Panc1 (cell line): ENCODE data around the gene TSSC4. TPM values are rescaled to one million over a fixed set of nuclear protein-coding genes. Genes with fewer than 3 reads are reported as not detected.
A peak's percentile ranks its signal among the peaks of the same experiment; 100 is the strongest.

ENCODE experiments used
- ATAC-seq: fragments of 200-7000 bp; cut with Tn5 transposase; 2 replicates; pipeline ENCODE4 v1.9.1; 2020; ENCODE audit warnings: mild to moderate bottlenecking, moderate library complexity
- BruUV-seq: library from RNA; stranded (reverse); fragments of 400-500 nt; replicated peaks from 2 replicates; lab custom pipeline; 2021; lab: Mats Ljungman, UMichigan
- CTCF ChIA-PET: fragments of 300-600 bp; sonication (Branson Sonifier 250); formaldehyde crosslinking; loops from one replicate; lab custom pipeline; 2022; ENCODE audit warnings: antibody characterized with exemption; lab: Charles Lee
- POLR2A ChIA-PET: fragments of 300-600 bp; sonication (Branson Sonifier 250); formaldehyde crosslinking; loops from one replicate; lab custom pipeline; 2022; ENCODE audit warnings: antibody characterized with exemption; lab: Charles Lee
- DNase-seq: peaks from one replicate; pipeline ENCODE4 v3.0.0-alpha.2; 2010; ENCODE audit warnings: low read depth, low spot score
- H3K27ac ChIP-seq: 2 replicates; pipeline ENCODE4 v1.5.1; 2011; ENCODE audit warnings: mild to moderate bottlenecking, low read length, inconsistent platforms
- H3K27me3 ChIP-seq: fragments of 200-500 bp; sonication (Bioruptor generic); 2 replicates; pipeline ENCODE4 v1.6.0; 2014; ENCODE audit warnings: low read length, inconsistent platforms; ENCODE audit not compliant: control insufficient read depth, insufficient read depth
- H3K36me3 ChIP-seq: fragments of 200-500 bp; sonication (Bioruptor generic); 2 replicates; pipeline ENCODE4 v1.5.1; 2014; ENCODE audit warnings: inconsistent platforms, mild to moderate bottlenecking, low read length, moderate library complexity; ENCODE audit not compliant: control insufficient read depth, insufficient read depth
- H3K4me1 ChIP-seq: 2 replicates; pipeline ENCODE4 v1.5.1; 2011; ENCODE audit warnings: inconsistent platforms, mild to moderate bottlenecking, low read length, moderate library complexity; ENCODE audit not compliant: control insufficient read depth, insufficient read depth
- H3K4me3 ChIP-seq, 2 experiments: 2 replicates each; pipeline ENCODE4 v1.5.1; 2011 to 2012; ENCODE audit warnings: low read depth in 2 of 2, low read length in 2 of 2, mild to moderate bottlenecking in 2 of 2, inconsistent platforms in 1 of 2, moderate library complexity in 1 of 2
- H3K9me3 ChIP-seq: fragments of 200-500 bp; sonication (Bioruptor generic); 2 replicates; pipeline ENCODE4 v1.5.1; 2014; ENCODE audit warnings: low read depth, mild to moderate bottlenecking, inconsistent platforms, low read length, moderate library complexity; ENCODE audit not compliant: control insufficient read depth, insufficient read depth
- CTCF ChIP-seq: fragments of 450-650 bp; IDR thresholded peaks from 2 replicates; pipeline ENCODE4 v1.5.1; 2017; ENCODE audit warnings: mild to moderate bottlenecking
- POLR2AphosphoS5 ChIP-seq: IDR thresholded peaks from 2 replicates; pipeline ENCODE4 v1.6.1; 2012; ENCODE audit warnings: mild to moderate bottlenecking, low read depth, low read length, moderate library complexity
- SIN3A ChIP-seq: IDR thresholded peaks from 2 replicates; pipeline ENCODE4 v1.6.1; 2012; ENCODE audit warnings: low read depth, mild to moderate bottlenecking, low read length, moderate library complexity, borderline replicate concordance; ENCODE audit not compliant: insufficient read depth
- TCF7L2 ChIP-seq: IDR thresholded peaks from 2 replicates; pipeline ENCODE4 v1.6.1; 2011; ENCODE audit warnings: mild to moderate bottlenecking, low read depth, low read length, inconsistent platforms
- in situ Hi-C: cut with HindIII; loops from 2 replicates; pipeline ENCODE4 v1.10.0; 2016; ENCODE audit warnings: low sequenced_read_pairs, low pct_unique_long_range_greater_than_20kb
- intact Hi-C: fragments of 100-400 bp; cut with micrococcal nuclease; formaldehyde crosslinking; loops from one replicate; pipeline ENCODE4 v1.10.0; 2022; ENCODE audit not compliant: unreplicated experiment
- total RNA-seq: library from RNA; stranded (reverse); gene quantifications from one replicate; pipeline ENCODE4 v1.2.1, GENCODE V29; 2021; ENCODE audit not compliant: unreplicated experiment
- TF ChIP-seq, protein P1 (sequence below), 2 experiments: IDR thresholded peaks; 2 replicates each; pipeline ENCODE4 v1.6.1; 2011 to 2012; ENCODE audit warnings: low read depth in 2 of 2, control low read depth in 1 of 2, low read length in 1 of 2, mild to moderate bottlenecking in 1 of 2, moderate library complexity in 1 of 2; ENCODE audit not compliant: insufficient read depth in 1 of 2

The TSSC4 gene
- total RNA-seq, 1 experiment from 2014 or later, result 132 TPM

DNA sequence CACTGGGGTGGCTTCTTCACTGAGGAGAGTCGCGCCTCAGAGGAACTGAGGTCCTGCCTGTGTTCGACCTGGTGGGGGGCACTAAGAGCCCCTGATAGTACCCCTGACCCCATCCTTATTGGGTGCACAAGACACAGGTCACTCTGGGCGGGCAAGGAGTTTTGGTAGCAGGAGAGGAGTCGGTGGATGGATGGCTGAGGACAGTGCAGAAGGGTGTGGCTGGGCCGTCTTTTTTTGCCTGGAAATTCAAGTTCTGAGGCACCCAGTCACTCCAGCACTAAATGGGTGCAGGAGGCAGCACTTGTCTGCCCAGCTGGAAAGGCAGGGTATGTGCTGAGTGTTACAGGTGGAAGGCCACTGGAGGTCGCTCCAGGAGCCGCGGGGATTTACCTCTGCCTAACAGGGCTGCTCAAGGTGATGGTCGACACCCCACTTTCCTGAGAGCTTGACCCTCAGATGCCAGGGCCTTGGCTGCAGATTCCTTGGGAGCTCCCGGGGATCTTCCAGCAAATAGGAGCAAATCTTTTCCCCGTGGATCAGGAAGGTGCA, 960 bp downstream of the TSSC4 start:
- ATAC-seq (no peak), DNase-seq (no peak)
- peak overlapping the region; percentile 94 for H3K27ac ChIP-seq
- H3K4me1 ChIP-seq, result peaks cover 20% of the 10 kb centered on the region
- H3K4me3 ChIP-seq, result peak overlapping the region; percentile 93 to 100
- ChIA-PET POLR2A (interaction anchor here (0.6 kb wide), 1 partner anchor 215 kb away, joined by 3 read pairs; no protein-coding TSS in a partner anchor), CTCF (interaction anchor here (0.7 to 1.3 kb wide), 4 partner anchors 18 to 97 kb away, joined by 3 to 58 read pairs (median 4); no protein-coding TSS in a partner anchor)
- no peaks in the 10 kb centered on the region for H3K27me3 ChIP-seq
- peaks cover 6% of the 10 kb centered on the region; the same call in 1 of the 2 replicates for H3K36me3 ChIP-seq
- in situ Hi-C loops, result no loop called here
- no peaks in the 10 kb centered on the region for H3K9me3 ChIP-seq
- intact Hi-C loops, result no loop called here
- no TSS peak for BruUV-seq
- TF ChIP-seq, protein P1, sequence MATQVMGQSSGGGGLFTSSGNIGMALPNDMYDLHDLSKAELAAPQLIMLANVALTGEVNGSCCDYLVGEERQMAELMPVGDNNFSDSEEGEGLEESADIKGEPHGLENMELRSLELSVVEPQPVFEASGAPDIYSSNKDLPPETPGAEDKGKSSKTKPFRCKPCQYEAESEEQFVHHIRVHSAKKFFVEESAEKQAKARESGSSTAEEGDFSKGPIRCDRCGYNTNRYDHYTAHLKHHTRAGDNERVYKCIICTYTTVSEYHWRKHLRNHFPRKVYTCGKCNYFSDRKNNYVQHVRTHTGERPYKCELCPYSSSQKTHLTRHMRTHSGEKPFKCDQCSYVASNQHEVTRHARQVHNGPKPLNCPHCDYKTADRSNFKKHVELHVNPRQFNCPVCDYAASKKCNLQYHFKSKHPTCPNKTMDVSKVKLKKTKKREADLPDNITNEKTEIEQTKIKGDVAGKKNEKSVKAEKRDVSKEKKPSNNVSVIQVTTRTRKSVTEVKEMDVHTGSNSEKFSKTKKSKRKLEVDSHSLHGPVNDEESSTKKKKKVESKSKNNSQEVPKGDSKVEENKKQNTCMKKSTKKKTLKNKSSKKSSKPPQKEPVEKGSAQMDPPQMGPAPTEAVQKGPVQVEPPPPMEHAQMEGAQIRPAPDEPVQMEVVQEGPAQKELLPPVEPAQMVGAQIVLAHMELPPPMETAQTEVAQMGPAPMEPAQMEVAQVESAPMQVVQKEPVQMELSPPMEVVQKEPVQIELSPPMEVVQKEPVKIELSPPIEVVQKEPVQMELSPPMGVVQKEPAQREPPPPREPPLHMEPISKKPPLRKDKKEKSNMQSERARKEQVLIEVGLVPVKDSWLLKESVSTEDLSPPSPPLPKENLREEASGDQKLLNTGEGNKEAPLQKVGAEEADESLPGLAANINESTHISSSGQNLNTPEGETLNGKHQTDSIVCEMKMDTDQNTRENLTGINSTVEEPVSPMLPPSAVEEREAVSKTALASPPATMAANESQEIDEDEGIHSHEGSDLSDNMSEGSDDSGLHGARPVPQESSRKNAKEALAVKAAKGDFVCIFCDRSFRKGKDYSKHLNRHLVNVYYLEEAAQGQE (IDR thresholded peaks at IDR 0.05; ENCODE audit: insufficient read depth in 1 of 2, low read depth in 2 of 2, low read length in 1 of 2), result no peak
- TF ChIP-seq SIN3A, result no peak
- TF ChIP-seq POLR2AphosphoS5, result no peak
- TF ChIP-seq TCF7L2, result no peak
- TF ChIP-seq CTCF, result no peak; the same call in 1 of the 2 replicates

DNA sequence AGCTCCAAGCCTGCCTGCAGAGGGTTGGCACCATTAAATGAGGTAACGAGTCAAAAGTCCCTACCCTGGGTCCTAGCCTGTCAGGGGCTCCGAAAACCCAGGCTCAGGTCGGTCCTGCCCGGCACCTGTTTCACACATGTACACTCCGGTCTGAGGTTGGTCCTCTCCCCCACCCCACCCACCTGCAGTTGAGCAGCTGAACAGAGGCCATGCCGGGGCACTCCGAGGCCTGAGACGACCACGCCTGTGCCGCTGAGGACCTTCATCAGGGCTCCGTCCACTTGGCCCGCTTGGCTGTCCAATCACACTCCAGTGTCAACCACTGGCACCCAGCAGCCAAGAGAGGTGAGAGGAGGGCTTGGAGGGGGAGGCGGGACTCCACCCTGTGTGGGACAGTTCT, 1.6 kb downstream of the TSSC4 start:
- ChIA-PET CTCF (interaction anchor here (0.7 to 0.9 kb wide), 2 partner anchors 19 to 24 kb away, joined by 3 read pairs; no protein-coding TSS in a partner anchor), POLR2A (interaction anchor here (0.6 kb wide), 1 partner anchor 215 kb away, joined by 3 read pairs; no protein-coding TSS in a partner anchor)
- Histone ChIP-seq H3K9me3 (no peaks in the 10 kb centered on the region), H3K36me3 (peaks cover 6% of the 10 kb centered on the region; the same call in 1 of the 2 replicates), H3K27ac (0 out of 2 replicates have a peak overlapping the region, but pooled peaks have one; percentile 8), H3K4me1 (peaks cover 20% of the 10 kb centered on the region), H3K4me3 (peak overlapping the region; percentile 93 to 100), H3K27me3 (no peaks in the 10 kb centered on the region)
- ATAC-seq (no peak), DNase-seq (no peak)
- in situ Hi-C loops, result no loop called here
- TF ChIP-seq POLR2AphosphoS5 (no peak), TCF7L2 (no peak), CTCF (no peak), SIN3A (no peak)
- TF ChIP-seq, protein P1 (IDR thresholded peaks at IDR 0.05; ENCODE audit: insufficient read depth in 1 of 2, low read depth in 2 of 2, low read length in 1 of 2), result no peak
- no TSS peak for BruUV-seq
- intact Hi-C loops, result no loop called here
